ENCODE results near the gene PDZK1IP1.

DNA sequence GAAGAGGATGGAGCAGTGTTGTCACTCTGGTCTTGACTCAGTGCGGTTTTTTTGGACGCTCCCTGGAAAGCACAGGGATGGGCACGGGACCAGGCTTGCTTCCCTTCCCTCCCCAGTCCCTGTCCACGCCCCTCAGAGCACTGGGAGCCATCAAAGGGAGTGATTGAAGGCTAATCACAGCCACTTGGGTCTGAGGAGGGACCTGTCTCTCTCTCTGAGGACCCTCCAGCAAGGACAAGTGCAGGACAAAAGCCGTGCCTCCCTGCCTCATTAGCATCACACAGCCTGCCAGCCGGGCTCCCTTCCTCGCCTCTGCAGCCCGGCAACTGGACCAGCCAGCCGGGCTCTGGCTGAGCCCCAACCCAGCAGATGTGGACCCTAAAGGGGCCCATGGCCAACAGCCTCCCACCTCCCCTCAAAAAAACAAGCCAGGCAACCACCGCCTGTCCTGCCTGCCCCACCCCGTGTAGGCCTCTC is 18.6 kb upstream of the PDZK1IP1 start:
- TF ChIP-seq, protein P1, sequence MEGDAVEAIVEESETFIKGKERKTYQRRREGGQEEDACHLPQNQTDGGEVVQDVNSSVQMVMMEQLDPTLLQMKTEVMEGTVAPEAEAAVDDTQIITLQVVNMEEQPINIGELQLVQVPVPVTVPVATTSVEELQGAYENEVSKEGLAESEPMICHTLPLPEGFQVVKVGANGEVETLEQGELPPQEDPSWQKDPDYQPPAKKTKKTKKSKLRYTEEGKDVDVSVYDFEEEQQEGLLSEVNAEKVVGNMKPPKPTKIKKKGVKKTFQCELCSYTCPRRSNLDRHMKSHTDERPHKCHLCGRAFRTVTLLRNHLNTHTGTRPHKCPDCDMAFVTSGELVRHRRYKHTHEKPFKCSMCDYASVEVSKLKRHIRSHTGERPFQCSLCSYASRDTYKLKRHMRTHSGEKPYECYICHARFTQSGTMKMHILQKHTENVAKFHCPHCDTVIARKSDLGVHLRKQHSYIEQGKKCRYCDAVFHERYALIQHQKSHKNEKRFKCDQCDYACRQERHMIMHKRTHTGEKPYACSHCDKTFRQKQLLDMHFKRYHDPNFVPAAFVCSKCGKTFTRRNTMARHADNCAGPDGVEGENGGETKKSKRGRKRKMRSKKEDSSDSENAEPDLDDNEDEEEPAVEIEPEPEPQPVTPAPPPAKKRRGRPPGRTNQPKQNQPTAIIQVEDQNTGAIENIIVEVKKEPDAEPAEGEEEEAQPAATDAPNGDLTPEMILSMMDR (optimal IDR thresholded peaks at IDR 0.05 in 1 of 3, IDR thresholded peaks at IDR 0.05 in 1 of 3, conservative IDR thresholded peaks at IDR 0.05 in 1 of 3; ENCODE audit: extremely low read depth in 1 of 3, insufficient read depth in 2 of 3, low read length in 3 of 3), result no peak
- TF ChIP-seq EZH2 (IDR thresholded peaks at IDR 0.05; ENCODE audit: low read length), result no peak
